NCI-H1417 treated with DMSO at 0.1 percent for 48 hours (cell line): ENCODE measurements around the gene SCN2B.
"Not testable (repeated sequence)": the region's sequence is repeated elsewhere in the genome, so short reads cannot be mapped to it uniquely, and the experiment has no call there.

Experiments
- DNase-seq: peaks from one replicate; lab custom pipeline; 2025; lab: John Stamatoyannopoulos, UW

SCN2B gene

DNA sequence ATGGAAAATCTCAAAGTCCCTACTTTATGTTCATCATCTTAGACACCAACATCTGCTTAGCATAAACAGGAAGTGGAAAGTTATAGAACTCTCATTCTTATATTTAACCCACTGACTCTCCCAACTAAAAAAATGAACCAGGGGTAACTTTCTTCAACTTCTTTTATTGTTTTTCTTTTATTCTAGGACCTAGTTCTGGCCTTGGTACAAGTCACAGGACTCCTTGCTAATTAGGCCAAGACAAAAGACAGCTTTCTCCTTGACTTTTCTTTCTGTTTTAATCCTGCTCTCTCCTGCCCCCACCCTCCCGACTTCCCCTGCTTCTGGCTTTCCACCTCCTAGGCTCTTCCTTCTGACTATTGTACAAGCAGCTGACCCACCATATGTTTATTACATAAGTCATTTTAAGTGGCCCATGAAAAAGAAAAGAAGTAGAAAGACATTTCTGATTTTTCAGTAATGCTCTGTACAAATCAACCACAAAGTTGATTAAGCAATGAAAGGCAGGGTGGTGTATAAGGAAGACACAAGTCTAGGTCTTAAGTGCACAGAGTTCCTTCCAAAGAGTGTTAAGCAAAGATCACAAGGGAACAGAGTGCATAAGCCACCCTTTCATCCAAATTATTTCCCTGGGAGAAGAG lies 30.1 kb upstream of the SCN2B start:
- no peak for DNase-seq

DNA sequence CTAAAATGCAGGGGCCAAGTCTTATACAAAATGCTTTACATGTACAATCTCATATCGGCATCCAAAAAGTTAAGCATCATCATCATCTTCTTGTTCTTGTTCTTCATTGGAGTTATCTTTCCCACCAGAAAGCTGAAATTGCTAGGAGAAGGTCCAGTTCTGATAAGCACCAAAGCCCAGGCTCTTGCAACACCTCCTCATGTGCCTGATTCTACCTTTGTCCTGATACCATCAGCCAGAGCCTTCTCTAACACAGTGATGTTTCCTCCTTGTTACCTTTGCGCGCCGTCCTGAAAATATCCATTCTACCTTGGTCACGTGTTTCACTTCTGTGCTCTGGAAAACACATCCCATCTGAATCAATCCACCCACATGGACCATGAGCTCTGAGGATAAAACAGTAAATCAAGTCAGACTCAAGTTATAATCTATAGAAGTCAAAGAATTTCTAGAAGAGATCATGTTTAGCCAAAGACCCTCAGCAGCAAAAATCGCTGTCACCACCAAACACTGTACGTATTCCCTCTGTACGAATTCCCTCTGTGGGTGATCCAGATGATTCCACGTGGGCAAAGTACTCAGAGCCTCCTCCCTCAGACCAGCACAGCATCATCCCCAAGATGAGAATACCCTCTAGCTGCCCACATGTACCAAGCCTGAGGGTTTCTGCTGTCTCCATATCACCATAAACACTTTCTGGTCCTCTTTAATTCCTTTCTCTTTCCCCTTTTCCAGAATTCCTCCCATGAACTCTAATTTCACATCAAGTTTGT lies 29.4 kb upstream of the SCN2B start:
- no peak for DNase-seq

DNA sequence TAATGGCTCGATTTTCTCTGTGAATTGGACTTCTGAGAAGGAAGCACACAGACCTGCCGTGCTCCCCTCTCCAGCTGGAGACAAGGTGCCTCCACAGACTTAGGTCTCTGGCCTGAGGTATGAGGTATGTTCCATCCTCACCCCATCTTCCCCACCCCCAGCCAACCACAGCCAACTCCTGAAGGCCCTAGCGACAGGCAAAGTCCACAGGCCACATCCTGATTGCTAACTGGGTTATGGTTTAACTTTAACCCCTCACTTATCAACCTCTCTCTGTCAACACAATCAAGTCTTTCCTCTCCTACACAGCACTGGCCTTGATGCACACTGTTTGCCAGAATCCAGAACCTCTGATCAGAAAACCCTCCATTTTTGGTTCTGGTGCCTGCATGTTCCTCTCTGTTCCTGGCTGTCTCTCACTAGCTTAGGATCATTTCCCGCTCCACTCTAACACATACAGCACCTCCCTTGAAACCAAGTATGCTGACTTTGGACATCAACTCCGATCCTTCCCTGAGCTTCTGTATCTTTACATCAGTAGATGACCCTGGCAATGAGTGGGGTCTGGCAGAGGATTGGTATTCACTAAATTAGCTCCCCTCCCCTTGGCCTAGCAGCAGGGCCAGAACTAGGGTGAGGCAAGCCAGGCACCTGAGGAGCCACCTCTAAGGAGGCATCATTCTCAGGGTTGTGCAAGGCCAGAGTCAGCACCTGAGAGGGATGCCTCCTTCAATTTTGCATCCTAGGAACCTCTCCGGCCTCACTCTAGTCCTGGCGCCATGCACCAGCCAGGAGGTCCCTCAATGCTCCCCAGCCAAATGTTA lies 26.4 kb upstream of the SCN2B start:
- no peak for DNase-seq

DNA sequence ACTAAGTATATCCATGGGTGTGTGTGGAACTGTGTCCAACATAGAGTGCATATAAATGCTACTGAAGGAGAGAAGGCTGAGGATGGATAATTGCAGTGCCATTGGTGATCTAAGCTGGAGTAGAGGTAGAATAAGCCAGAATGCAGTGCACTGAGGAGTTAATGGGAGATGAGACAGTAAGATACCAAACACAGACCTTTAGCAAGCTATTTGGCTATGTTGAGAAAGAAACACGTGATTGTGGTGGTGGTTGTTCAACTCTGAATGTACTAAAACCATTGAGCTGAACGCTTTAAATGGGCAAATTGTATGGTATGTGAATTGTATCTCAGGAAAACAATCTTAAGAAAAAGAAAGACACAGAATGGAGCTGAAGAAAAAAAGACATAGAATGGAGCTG lies 25.5 kb upstream of the SCN2B start:
- no peak for DNase-seq

DNA sequence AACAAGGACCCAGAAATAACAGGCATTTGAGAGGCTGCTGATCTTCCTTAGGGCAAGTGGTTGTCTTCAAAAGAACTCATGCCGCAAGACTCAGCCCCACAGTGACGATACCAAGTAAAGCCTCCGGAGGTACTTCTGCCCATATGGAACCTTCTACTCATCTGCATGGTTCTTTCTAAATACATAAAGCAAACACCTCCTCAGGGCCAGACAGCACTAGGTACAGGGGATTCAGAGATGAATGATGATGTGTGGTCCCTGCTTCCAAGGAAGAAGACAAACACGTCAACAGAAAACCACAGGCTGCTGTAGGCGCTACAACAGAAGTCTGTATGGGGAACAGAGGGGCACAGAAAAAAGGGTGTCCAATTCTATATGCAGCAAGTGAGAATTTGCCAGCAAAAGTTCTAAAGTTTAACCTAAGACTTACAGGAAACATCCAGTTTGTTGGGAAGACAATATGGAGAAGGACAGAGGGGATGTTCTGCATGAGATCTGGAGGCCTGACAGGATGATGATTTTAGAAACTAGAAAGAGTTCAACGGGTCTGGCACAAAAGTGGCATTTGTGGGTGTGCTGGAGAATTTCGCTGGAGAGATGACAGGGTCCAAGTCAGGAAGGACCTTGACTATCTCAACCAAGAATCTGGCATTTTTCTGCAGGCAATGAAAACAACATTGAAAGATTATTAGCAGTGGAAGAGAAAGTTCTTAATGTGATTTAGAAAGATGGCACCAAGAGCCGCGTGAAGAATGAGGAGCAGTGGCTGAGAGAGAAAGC lies 24.7 kb upstream of the SCN2B start:
- no peak for DNase-seq

DNA sequence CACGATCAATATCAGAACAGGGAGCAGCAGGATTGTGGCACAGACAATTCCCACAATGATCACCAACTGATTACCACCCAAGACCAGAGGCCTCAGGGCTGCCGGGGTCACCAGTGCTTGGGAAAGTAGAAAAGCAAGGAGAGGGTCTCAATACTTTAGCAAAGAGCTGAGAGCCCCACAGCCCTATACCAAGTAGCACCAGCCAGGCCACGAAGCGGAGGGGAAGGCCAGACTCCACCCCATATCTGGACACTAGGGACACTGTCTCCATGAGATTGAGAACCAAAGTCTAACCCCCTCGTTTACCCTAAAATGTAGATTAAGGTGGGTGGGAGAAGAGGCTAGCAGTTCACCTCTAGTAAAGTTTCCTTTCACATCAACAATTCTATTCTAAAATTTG lies 24.1 kb upstream of the SCN2B start:
- DNase-seq, result no peak

DNA sequence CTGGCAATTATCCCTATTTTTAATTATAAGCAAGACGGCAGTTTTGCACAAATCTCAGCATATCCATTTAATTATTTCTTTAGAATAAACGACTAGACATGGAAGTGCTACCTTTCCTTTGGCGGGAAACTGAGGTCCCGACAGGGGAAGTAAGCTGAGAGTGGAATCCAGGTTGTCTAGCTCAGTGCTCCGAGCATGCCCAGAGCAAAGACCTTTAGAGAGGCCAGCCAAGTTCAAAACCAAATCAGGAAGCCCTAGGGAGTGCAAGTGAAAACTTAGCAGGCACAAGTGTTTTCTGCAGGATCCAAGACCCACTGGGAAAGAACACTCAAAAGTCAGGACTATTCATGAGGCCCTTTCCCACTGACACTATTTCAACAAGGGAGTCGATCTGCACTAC lies 22.7 kb upstream of the SCN2B start:
- DNase-seq, result no peak

DNA sequence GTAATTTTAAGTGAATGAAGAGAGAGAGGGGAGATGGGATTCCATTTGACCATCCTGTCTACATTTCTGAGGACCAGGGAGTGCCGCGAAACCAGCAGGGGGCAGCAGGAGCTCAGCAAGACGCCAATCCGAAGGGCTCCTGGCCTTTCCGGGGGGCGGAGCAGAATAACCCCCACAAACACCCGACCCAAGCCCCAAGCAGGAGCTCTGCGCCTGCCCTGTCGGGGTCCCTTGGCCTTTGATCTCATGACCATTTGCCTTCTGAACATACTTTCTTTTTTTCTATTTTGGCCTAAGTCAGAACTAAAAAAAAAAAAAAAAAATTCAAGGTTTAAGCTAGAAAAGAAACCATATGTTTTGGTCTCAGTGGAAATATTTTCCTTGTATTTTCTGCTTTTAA lies 21.9 kb upstream of the SCN2B start:
- DNase-seq, result peak; percentile 5

DNA sequence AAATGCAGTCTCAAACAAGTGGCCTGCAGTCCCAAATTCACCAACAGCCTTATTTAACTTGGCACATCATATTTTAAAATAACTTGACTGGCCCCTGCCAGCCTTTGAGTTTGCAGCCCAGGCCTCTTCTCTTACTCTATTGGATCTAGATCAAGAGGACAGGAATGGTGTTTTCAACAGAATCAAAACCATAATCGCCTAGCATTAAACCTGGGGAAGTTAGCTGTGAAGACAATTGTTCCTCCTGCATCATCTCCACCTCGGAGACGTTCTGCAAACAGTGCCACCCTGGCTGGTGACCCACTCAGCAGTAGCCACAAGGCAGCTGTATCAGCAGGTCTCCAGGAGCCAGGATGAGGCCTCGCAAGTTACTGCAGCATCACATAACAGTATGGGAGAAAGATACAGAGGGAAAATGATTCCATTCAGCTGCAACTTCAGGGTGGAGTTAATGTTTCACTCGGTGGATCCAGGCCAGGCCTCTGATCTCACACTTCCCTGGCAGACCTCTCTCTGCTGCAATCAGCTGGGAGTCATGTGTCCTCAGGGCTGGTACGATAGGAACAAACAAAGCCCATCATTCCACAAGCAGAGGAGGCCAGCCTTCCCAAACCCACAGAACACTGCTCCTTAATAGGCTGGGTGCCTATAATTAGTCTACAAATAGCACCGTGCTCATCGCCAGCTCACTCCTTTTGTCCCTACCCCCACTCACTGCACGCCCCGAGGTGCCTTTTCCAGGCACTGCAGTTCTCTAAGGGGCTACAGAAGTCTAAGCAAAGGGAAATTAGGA lies 18.6 kb upstream of the SCN2B start:
- peak; percentile 56 for DNase-seq

DNA sequence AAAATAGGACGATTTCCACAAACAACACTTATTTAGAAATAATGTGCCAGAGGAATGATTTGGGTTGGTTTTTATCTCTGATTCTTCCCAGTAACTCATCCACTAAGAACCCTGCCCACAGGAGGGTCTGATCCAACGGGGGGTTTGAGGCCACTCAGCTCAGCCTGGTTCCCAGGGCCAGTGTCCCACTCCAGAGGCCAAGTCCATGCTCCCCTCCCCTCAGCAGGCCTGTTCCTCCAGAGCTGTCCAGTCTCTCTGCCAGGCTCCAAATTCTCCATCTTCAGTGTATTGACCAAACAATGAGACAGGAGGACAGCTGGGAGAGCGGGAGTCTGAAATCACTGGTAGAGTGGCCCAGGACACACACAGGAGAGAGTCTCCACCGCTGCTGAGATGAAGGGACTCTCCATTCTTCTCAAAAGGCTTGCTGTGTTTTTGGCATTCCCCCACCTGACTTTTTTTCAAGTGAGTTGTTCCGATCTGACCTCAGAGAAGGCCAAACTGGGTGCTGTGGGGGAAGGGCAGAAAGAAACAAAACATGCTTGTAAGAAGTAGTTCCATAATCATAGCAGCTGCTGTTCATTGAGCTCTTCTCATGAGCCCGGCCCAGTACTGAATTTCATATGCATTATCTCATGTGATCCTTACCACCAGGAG lies 17.6 kb upstream of the SCN2B start:
- DNase-seq, result no peak

DNA sequence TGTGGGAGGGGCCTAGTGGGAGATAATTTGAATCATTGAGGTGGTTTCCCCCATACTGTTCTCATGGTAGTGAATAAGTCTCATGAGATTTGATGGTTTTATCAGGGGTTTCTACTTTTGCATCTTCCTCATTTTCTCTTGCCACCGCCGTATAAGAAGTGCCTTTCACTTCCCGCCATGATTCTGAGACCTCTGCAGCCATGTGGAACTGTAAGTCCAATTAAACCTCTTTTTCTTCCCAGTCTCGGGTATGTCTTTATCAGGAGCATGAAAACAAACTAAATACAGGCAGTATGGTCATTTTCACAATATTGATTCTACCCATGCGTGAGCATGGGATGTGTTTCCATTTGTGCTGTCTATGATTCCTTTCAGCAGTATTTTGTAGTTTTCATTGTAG lies 16.4 kb upstream of the SCN2B start:
- DNase-seq, result not testable (repeated sequence)

DNA sequence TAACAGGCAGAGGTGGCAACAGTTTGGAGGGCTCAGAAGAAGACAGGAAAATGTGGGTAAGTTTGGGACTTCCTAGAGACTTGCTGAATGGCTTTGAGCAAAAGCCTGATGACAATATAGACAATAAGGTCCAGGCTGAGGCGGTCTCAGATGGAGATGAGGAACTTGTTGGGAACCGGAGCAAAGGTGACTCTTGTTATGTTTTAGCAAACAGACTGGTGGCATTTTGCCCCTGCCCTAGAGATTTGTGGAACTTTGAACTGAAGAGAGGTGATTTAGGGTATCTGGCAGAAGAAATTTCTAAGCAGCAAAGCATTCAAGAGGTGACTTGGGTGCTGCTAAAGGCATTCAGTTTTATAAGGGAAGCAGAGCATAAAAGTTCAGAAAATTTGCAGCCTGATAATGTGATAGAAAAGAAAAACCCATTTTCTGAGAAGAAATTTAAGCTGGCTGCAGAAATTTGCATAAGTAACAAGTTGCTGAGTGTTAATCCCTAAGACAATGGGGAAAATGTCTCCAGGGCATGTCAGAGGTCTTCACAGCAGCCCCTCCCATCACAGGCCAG lies 14.6 kb upstream of the SCN2B start:
- not testable (repeated sequence) for DNase-seq

DNA sequence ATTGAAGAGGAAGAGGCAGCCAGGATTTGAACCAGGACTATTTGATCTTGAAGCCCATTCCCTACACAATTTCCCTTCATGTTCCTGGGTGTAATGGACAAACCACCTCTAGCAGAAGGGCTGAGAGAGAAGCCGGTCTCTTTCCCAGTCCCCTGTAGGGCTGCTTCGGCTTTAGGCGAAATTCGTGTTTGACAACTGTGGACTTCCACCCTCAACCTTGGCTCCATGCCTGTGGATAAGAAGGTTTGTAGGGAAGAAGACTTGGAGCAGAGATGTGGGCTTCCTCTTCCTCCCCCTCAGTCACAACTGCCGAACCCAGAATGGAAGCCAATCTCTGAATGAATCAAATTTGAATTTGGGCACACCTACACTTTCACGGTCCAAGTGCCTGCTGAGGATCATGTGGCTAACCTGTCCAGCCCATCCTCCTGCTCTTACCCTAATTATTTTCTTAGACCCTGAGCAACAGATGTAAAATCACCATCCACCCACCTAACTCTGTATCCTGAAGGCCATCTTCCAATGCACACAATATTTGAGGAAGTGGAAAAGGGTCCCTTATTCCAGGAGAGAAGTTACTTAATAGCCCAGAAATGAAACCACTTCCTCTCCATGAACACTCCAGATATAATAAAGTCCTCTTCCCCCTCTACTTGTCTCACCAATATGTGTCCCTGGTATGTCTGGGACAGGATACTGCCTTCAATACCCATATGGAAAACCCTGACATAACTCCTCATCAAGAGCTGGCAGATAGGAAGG lies 10.1 kb upstream of the SCN2B start:
- no peak for DNase-seq

DNA sequence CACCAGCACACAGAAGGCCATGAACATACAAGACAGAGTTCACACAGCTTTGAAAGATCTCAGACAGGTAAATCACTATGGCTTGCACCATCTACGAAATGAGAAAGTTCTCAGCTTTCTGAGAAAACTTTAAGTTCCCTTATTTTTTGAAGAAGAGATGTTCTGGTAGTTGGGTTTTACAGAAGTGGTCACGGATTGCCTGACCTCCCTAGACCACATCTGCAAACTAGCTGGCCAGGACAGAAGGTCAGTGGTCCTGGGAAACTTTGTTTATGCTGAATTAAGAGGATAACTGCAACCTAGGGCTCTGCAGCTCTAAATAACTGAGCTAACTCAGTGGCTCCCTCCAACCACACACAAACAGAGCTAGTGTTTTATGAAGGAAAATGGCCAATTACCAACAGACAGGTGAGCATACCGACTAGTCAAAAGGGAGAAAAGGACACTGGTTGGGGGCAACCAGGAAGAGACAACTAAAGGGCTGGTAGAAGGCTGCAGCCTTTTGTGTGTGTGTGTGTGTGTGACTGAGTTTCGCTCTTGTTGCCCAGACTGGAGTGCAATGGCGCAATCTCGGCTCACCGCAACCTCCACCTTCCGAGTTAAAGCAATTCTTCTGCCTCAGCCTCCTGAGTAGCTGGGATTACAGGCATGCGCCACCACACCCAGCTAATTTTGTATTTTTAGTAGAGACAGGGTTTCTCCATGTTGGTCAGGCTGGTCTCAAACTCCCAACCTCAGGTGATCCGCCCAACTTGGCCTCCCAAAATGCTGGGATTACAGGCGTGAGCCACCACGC lies 8.5 kb upstream of the SCN2B start:
- no peak for DNase-seq

DNA sequence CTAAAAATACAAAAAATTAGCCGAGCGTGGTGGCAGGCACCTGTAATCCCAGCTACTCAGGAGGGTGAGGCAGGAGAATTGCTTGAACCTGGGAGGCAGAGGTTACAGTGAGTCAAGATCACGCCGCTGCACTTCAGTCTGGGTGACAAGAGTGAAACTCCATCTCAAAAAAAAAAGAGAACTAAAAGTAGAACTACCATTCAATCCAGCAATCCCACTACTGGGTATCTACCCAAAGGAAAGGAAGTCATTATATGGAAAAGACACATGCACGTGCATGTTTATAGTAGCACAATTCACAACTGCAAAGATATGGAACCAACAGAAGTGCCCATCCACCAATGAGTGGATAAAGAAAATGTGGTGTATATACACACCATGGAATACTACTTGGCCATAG lies 7.3 kb upstream of the SCN2B start:
- not testable (repeated sequence) for DNase-seq

DNA sequence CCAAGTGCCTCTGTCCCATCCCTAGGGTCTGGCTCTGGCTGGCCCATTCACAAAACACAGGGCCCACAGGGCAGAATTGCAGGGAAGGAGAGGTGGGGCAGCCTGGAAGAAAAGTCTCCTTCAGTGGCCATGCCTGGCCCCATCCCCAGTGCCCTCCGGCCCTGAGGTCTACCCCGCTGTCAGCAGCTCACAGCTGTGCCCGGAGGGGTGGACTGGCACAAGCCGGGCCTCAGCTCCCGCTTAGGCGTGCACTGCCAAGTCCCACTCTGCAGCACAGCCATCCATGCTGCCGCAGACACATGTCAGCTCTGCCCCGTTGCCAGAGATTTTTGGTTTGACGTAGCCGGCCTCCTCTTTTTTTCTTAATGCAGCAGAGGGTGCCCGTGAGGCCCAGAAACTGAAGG lies 3.9 kb upstream of the SCN2B start:
- DNase-seq, result no peak

DNA sequence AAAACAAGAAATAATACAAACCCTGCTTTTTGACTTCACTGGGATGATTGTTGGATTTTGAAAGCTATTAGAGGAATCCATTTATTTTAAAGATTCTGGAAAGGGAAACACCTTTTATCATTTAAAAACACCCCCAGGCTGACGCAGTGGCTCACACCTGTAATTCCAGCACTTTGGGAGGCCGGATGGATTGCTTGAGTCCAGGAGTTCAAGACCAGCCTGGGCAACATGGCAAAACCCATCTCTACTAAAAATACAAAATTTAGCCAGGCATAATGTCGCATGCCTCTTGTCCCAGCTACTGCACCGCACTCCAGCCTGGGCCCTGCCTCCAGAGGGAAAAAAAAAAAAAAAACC lies 317 bp upstream of the SCN2B start:
- DNase-seq, result no peak

DNA sequence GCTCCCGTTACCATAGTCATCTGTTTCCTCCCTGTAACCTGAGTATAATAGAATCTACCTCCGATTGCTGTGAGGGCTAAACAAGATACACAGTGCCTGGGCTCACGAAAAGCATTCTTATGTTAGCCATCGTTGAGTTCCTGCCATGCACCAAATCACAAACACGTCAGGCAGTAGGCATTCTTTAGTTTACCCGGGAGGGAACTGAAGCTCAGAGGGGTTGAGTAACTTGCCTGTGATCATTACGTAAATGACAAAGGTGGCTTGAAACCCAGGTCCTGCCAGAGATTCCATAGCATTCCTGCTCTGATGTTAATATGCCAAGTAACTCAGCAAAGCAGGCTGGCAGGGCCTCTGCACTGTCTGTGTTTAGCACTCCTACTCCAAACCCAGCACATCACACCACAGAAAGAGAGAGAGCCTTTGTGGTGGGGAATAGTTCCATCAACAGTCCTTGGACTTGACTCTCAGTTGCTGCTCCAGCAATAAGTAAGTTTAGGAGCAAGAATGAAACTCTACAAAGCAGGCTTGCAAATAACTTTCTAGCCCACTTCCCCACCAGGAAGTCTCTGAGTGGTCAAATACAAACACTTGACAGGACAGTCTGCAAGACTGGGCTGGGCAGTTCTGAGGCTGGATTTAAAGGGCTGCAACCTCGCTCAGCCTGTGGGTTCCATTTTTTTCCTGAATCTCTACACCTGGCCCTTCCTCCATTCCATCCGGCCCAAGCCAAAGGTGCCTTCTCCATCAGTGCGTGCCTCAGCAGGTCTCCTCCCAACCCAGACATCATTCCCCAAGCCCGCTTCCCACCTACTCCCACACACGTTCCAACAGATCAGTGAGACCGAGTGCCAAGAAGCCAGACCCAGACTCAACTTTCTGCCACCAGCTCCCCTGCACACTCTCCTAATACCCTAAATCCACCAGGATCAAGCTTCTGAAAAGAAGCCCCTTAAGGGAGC lies 1.1 kb downstream of the SCN2B start:
- DNase-seq, result no peak
